ENCODE data around the gene TRIP6. TPM values are rescaled to one million over a fixed set of nuclear protein-coding genes. Genes with fewer than 3 reads are reported as not detected.
A peak's percentile ranks its signal among the peaks of the same experiment; 100 is the strongest.

Gene TRIP6
- total and polyA plus RNA-seq, 2 experiments from 2014 or later, result 57.5 to 70.3 TPM

DNA sequence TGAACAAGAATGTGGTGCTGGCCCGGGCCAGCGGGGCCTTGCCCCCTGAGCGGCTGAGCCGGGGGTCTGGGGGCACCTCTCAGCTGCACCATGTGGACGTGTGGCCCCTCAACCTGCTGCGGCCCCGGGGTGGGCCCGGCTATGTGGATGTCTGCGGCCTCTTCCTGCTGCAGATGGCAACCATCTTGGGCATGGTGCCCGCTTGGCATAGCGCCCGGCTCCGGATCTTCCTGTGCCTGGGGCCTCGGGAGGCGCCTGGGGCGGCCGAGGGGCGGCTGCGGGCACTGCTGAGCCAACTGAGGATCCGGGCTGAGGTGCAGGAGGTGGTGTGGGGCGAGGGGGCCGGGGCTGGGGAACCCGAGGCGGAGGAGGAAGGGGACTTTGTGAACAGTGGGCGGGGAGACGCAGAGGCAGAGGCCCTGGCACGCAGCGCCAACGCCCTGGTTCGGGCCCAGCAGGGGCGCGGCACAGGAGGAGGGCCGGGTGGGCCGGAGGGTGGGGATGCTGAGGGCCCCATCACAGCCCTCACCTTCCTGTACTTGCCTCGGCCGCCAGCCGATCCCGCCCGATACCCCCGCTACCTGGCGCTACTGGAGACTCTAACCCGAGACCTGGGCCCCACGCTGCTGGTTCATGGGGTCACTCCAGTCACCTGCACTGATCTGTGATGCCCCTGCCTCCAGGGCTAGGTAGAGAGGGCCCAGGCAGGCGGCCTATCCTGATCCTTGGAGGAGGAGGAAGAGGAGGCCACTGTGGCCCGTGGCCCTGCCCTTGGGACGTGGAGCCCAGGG, 1.1 kb upstream of the TRIP6 start:
- no peak for TF ChIP-seq CTCF (IDR thresholded peaks at IDR 0.05; ENCODE audit: poor library complexity)
- TF ChIP-seq EZH2phosphoT487 (IDR thresholded peaks at IDR 0.05; ENCODE audit: low read depth, severe bottlenecking, unreplicated experiment), result no peak
- no peak for TF ChIP-seq EZH2 (IDR thresholded peaks at IDR 0.05; ENCODE audit: borderline replicate concordance)
- Histone ChIP-seq H3K27me3 (no peaks in the 10 kb centered on the region), H2AFZ (no peak overlapping the region), H3K4me2 (peak overlapping the region; percentile 99), H4K20me1 (ENCODE audit: insufficient read depth, poor library complexity, severe bottlenecking) (no peaks in the 10 kb centered on the region), H3K9me2 (replicated peaks; ENCODE audit: insufficient read depth) (no peaks in the 10 kb centered on the region), H3K36me3 (replicated peaks; ENCODE audit: insufficient read depth, low read depth) (no peaks in the 10 kb centered on the region), H3K27ac (peak overlapping the region; percentile 93), H3K79me2 (peaks cover 33% of the 10 kb centered on the region), H3K4me1 (ENCODE audit: insufficient read depth) (peaks cover 14% of the 10 kb centered on the region), H3K4me3 (no peak overlapping the region), H3K9me3 (ENCODE audit: low read depth) (no peaks in the 10 kb centered on the region)
- DNase-seq (ENCODE audit: low spot score), result no peak
- WGBS (ENCODE audit: low lambda C conversion rate, missing lambda C conversion rate), result 95% methylated on average over 28 of the region's 46 CpGs

DNA sequence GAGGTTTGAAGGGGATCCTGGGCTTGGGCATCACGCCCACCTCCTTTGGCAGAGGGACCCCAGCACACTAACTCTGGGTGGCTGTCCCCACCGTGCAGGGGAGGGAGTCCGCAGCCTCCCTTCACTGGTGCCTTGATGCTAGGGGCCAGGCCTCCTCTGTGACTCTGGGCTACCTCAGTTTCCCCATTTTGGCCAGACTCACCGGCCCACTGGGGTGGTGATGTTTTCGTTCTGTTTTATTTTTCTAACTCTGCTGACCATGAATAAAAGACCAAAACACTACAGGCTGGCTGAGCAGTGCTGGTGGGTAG, 503 bp upstream of the TRIP6 start:
- Histone ChIP-seq H3K9me2 (replicated peaks; ENCODE audit: insufficient read depth) (no peaks in the 10 kb centered on the region), H3K36me3 (replicated peaks; ENCODE audit: insufficient read depth, low read depth) (no peaks in the 10 kb centered on the region), H3K4me3 (peak overlapping the region; percentile 14), H3K27me3 (no peaks in the 10 kb centered on the region), H4K20me1 (ENCODE audit: insufficient read depth, poor library complexity, severe bottlenecking) (no peaks in the 10 kb centered on the region), H3K27ac (peak overlapping the region; percentile 93), H3K79me2 (peaks cover 33% of the 10 kb centered on the region), H3K9me3 (ENCODE audit: low read depth) (no peaks in the 10 kb centered on the region), H2AFZ (peak overlapping the region; percentile 20), H3K4me1 (ENCODE audit: insufficient read depth) (peaks cover 14% of the 10 kb centered on the region), H3K4me2 (peak overlapping the region; percentile 99)
- 63% methylated on average over 5 of the region's 5 CpGs for WGBS (ENCODE audit: low lambda C conversion rate, missing lambda C conversion rate)
- TF ChIP-seq EZH2phosphoT487 (IDR thresholded peaks at IDR 0.05; ENCODE audit: low read depth, severe bottlenecking, unreplicated experiment) (no peak), CTCF (IDR thresholded peaks at IDR 0.05; ENCODE audit: poor library complexity) (no peak), EZH2 (IDR thresholded peaks at IDR 0.05; ENCODE audit: borderline replicate concordance) (no peak)
- DNase-seq (ENCODE audit: low spot score), result no peak

DNA sequence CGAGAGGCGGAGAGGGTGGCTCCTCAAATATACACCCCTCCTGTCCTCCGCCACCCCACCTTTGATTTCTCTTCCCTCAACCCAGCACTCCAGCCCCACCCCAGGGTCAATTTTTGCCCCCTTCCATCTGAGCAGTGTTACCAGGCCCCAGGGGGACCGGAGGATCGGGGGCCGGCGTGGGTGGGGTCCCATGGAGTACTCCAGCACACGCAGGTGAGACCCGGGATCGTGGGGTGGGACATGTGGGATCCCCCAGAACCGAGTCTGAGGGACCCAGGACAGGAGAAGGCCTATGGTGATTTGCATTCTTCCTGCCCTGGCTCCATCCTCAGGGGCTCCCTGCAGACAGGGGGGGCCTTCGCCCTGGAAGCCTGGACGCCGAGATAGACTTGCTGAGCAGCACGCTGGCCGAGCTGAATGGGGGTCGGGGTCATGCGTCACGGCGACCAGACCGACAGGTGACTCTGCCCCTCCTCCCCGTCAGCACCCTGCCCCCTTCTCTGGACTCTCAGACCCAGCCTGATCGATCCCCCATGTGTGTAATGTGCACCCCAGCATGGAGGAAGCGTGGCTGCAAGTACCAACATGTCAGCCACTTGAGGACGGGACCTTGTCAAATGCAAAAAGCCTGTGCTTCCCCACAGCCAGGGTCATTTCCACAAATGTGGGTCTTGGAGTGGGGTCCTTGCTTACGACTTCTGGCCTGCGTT, 744 bp downstream of the TRIP6 start:
- H2AFZ ChIP-seq, result peak overlapping the region; percentile 20
- H3K27me3 ChIP-seq, result no peaks in the 10 kb centered on the region
- H3K4me3 ChIP-seq, result peak overlapping the region; percentile 82
- 14% methylated on average over 23 of the region's 27 CpGs for WGBS (ENCODE audit: low lambda C conversion rate, missing lambda C conversion rate)
- no peaks in the 10 kb centered on the region for H3K36me3 ChIP-seq (replicated peaks; ENCODE audit: insufficient read depth, low read depth)
- no peaks in the 10 kb centered on the region for H3K9me3 ChIP-seq (ENCODE audit: low read depth)
- no peaks in the 10 kb centered on the region for H3K9me2 ChIP-seq (replicated peaks; ENCODE audit: insufficient read depth)
- H3K4me1 ChIP-seq (ENCODE audit: insufficient read depth), result peaks cover 14% of the 10 kb centered on the region
- DNase-seq (ENCODE audit: low spot score), result peak; percentile 55
- TF ChIP-seq EZH2 (IDR thresholded peaks at IDR 0.05; ENCODE audit: borderline replicate concordance) (no peak), CTCF (IDR thresholded peaks at IDR 0.05; ENCODE audit: poor library complexity) (no peak), EZH2phosphoT487 (IDR thresholded peaks at IDR 0.05; ENCODE audit: low read depth, severe bottlenecking, unreplicated experiment) (no peak)
- peak overlapping the region; percentile 93 for H3K27ac ChIP-seq
- peaks cover 33% of the 10 kb centered on the region for H3K79me2 ChIP-seq
- H4K20me1 ChIP-seq (ENCODE audit: insufficient read depth, poor library complexity, severe bottlenecking), result no peaks in the 10 kb centered on the region
- H3K4me2 ChIP-seq, result peak overlapping the region; percentile 99
